Mucosa of rectum (tissue), 2 donors: ENCODE results near the gene KIFC1.
A peak's percentile ranks its signal among the peaks of the same experiment; 100 is the strongest.

Experiments
- H3K27ac ChIP-seq, 2 donors: one replicate each; pipeline ENCODE4 v1.7.0; 2013; ENCODE audit warnings: inconsistent platforms in 2 of 2, low read depth in 2 of 2, low read length in 2 of 2
- H3K27me3 ChIP-seq, 2 donors: one replicate each; pipeline ENCODE4 v1.7.0; 2013; ENCODE audit warnings: low read length in 2 of 2; ENCODE audit not compliant: control insufficient read depth in 2 of 2, insufficient read depth in 2 of 2
- H3K36me3 ChIP-seq, 2 donors: one replicate each; pipeline ENCODE4 v1.7.0; 2013; ENCODE audit warnings: low read length in 2 of 2; ENCODE audit not compliant: control insufficient read depth in 2 of 2, insufficient read depth in 2 of 2
- H3K4me1 ChIP-seq, 2 donors: one replicate each; pipeline ENCODE4 v1.7.0; 2013; ENCODE audit warnings: low read length in 2 of 2, mild to moderate bottlenecking in 1 of 2; ENCODE audit not compliant: control insufficient read depth in 2 of 2, insufficient read depth in 2 of 2
- H3K4me3 ChIP-seq, 2 donors: one replicate each; pipeline ENCODE4 v1.7.0; 2013; ENCODE audit warnings: low read length in 2 of 2
- H3K9ac ChIP-seq, 2 donors: one replicate each; pipeline ENCODE4 v1.7.0; 2013; ENCODE audit warnings: low read length in 2 of 2, low read depth in 1 of 2, mild to moderate bottlenecking in 1 of 2
- H3K9me3 ChIP-seq, 2 donors: one replicate each; pipeline ENCODE4 v1.7.0; 2013; ENCODE audit warnings: low read length in 2 of 2; ENCODE audit not compliant: control insufficient read depth in 2 of 2
- donor health status: healthy.
- donor health status: Normal muscosa, but diverticular disease.

The KIFC1 gene

GRCh38 chr6:33410711-33411631 lies 19.3 kb downstream of the KIFC1 start, which contains the start of gene PHF1:
TSS of gene PHF1 (plus strand) at chr6:33411014. CDS start at chr6:33412264, 1,250 bp downstream.
- Histone ChIP-seq H3K4me1 (peaks cover 11 to 12% of the 10 kb centered on the region in 2 donors), H3K9ac (peak within 1 kb of the TSS; percentile 91 to 98), H3K36me3 (peaks cover 31 to 33% of the 10 kb centered on the region in 2 donors), H3K9me3 (no peaks in the 10 kb centered on the region), H3K27ac (peak within 1 kb of the TSS; percentile 95 to 97), H3K27me3 (no peaks in the 10 kb centered on the region), H3K4me3 (peak within 1 kb of the TSS; percentile 86 to 95)

GRCh38 chr6:33411632-33412005 lies 20.0 kb downstream of the KIFC1 start:
- H3K4me3 ChIP-seq = peak overlapping the region; percentile 70 to 84
- peaks cover 31 to 39% of the 10 kb centered on the region in 2 donors for H3K36me3 ChIP-seq
- peak overlapping the region; percentile 83 to 89 for H3K9ac ChIP-seq
- peak overlapping the region; percentile 87 to 92 for H3K27ac ChIP-seq
- H3K9me3 ChIP-seq = no peaks in the 10 kb centered on the region
- H3K4me1 ChIP-seq = peaks cover 15 to 19% of the 10 kb centered on the region in 2 donors
- no peaks in the 10 kb centered on the region for H3K27me3 ChIP-seq

- Histone ChIP-seq H3K27ac (no peak overlapping the region), H3K4me3 (peak overlapping the region; percentile 29 to 41), H3K4me1 (peaks cover 22 to 27% of the 10 kb centered on the region in 2 donors), H3K9ac (no peak overlapping the region), H3K9me3 (no peaks in the 10 kb centered on the region), H3K36me3 (peaks cover 31 to 39% of the 10 kb centered on the region in 2 donors), H3K27me3 (no peaks in the 10 kb centered on the region)
Observed at GRCh38 chr6:33412140-33413009, 20.8 kb downstream of the KIFC1 start.

GRCh38 chr6:33413241-33414120 lies 21.9 kb downstream of the KIFC1 start:
- Histone ChIP-seq H3K4me3 (no peak overlapping the region), H3K9me3 (no peaks in the 10 kb centered on the region), H3K27me3 (no peaks in the 10 kb centered on the region), H3K4me1 (peaks cover 29 to 31% of the 10 kb centered on the region in 2 donors), H3K9ac (no peak overlapping the region), H3K27ac (no peak overlapping the region), H3K36me3 (peaks cover 31 to 39% of the 10 kb centered on the region in 2 donors)

- H3K27ac ChIP-seq = no peak overlapping the region
Observed at GRCh38 chr6:33414592-33415271, 23.1 kb downstream of the KIFC1 start.

GRCh38 chr6:33415831-33416230 lies 24.2 kb downstream of the KIFC1 start:
- H3K9me3 ChIP-seq = no peaks in the 10 kb centered on the region
- H3K4me1 ChIP-seq = peaks cover 27 to 31% of the 10 kb centered on the region in 2 donors
- H3K27me3 ChIP-seq = no peaks in the 10 kb centered on the region
- no peak overlapping the region for H3K27ac ChIP-seq
- no peak overlapping the region for H3K4me3 ChIP-seq
- no peak overlapping the region for H3K9ac ChIP-seq
- H3K36me3 ChIP-seq = peaks cover 31 to 39% of the 10 kb centered on the region in 2 donors

More at GRCh38 chr6:33414592-33415271, 23.1 kb downstream of the KIFC1 start:
- H3K9me3 ChIP-seq = no peaks in the 10 kb centered on the region
- H3K4me3 ChIP-seq = no peak overlapping the region
- peaks cover 31 to 39% of the 10 kb centered on the region in 2 donors for H3K36me3 ChIP-seq
- H3K27me3 ChIP-seq = no peaks in the 10 kb centered on the region
- peaks cover 29 to 34% of the 10 kb centered on the region in 2 donors for H3K4me1 ChIP-seq
- no peak overlapping the region for H3K9ac ChIP-seq

- peak overlapping the region; percentile 72 to 93 for H3K4me3 ChIP-seq
- H3K27ac ChIP-seq = peak overlapping the region; percentile 19 to 98
- peaks cover 31 to 39% of the 10 kb centered on the region in 2 donors for H3K36me3 ChIP-seq
- H3K4me1 ChIP-seq = peaks cover 25 to 31% of the 10 kb centered on the region in 2 donors
- H3K27me3 ChIP-seq = no peaks in the 10 kb centered on the region
- peak overlapping the region; percentile 82 to 92 for H3K9ac ChIP-seq
- no peaks in the 10 kb centered on the region for H3K9me3 ChIP-seq
Observed at GRCh38 chr6:33416386-33417127, 24.9 kb downstream of the KIFC1 start.

GRCh38 chr6:33417128-33417902 lies 25.7 kb downstream of the KIFC1 start:
- H3K27me3 ChIP-seq = no peaks in the 10 kb centered on the region
- peaks cover 29 to 38% of the 10 kb centered on the region in 2 donors for H3K36me3 ChIP-seq
- peak overlapping the region; percentile 82 to 92 for H3K9ac ChIP-seq
- H3K27ac ChIP-seq = peak overlapping the region; percentile 93 to 98
- H3K4me3 ChIP-seq = peak overlapping the region; percentile 72 to 93
- peaks cover 24 to 31% of the 10 kb centered on the region in 2 donors for H3K4me1 ChIP-seq
- no peaks in the 10 kb centered on the region for H3K9me3 ChIP-seq
